Mucosa of gallbladder (tissue), 1 donor: ENCODE measurements around the gene NHSL1. TPM values are rescaled to one million over a fixed set of nuclear protein-coding genes. Genes with fewer than 3 reads are reported as not detected.

Experiments used
- DNase-seq: peaks from one replicate; pipeline ENCODE4 v3.0.0-alpha.2; 2020; ENCODE audit warnings: low spot score
- total RNA-seq: library from RNA; stranded (reverse); gene quantifications from one replicate; pipeline ENCODE4 v1.2.1, GENCODE V29; 2021
- donor health status: DM: no; HTN: no; CAD: no.

Gene NHSL1
- total RNA-seq, 1 donor from 2014 or later = 44.3 TPM

DNA sequence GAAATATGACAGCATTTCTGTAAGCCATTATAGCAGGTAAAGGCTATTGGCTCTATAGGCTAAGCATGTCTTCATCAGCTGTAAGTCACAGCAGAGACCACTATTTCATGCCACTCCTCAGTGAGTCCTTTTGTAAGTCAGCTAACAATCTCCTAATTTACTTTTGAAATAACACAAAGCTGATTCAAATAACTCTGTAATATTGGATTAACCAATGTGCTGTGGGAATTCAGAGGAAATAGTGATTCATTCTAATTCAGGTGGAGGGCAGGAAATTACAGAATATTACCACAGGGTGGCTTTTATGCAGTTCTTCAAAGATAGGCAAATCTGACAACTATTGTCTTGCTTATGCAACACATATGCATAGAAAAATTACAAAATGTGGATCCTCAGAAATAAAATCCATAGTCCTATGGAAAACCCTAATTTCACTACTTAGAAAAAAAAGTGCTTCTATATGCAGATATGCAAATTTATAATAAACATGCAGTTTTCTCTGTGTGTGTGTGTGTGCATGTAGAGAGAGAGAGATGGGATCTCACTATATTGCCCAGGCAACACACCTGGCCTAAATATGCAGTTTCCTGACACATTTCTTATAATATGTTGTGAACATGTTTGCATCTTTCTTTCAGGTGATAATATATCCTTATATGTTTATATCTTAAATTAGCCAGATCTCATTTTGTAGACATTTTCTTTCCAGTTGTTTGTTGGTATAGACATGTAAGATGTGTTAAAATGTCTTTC lies 126.4 kb downstream of the NHSL1 start:
- no peak for DNase-seq

Other genes starting within 250 kb of the NHSL1 start
- gene SMIM28, start 121.6 kb downstream of the NHSL1 start, total RNA-seq = not detected
- gene HEBP2, start 95.3 kb downstream of the NHSL1 start, total RNA-seq = 93.7 TPM